ENCODE results near the gene PXMP4. TPM values are rescaled to one million over a fixed set of nuclear protein-coding genes. Genes with fewer than 3 reads are reported as not detected.

Gene PXMP4
- total RNA-seq, 3 donors from 2014 or later: 7.9 to 14.3 (median 9.1) TPM

GRCh38 chr20:33740189-33740588 is 20.1 kb upstream of the PXMP4 start:
- Histone ChIP-seq H3K27me3 (no peaks in the 10 kb centered on the region), H3K36me3 (no peaks in the 10 kb centered on the region), H3K9me3 (peaks cover 18 to 19% of the 10 kb centered on the region in 2 donors), H3K4me1 (no peaks in the 10 kb centered on the region), H3K4me3 (no peak overlapping the region), H3K27ac (no peak overlapping the region)
- intact Hi-C loops (cut with DNase I; ENCODE audit: low total_unique reads): no loop called here
- no peak for DNase-seq (ENCODE audit: low spot score in 2 of 2)
- no peak for TF ChIP-seq POLR2A (IDR thresholded peaks at IDR 0.05)
- no peak for TF ChIP-seq CTCF (IDR thresholded peaks at IDR 0.05)
- no peak for TF ChIP-seq POLR2AphosphoS5 (IDR thresholded peaks at IDR 0.05)

GRCh38 chr20:33739493-33739892 is 19.4 kb upstream of the PXMP4 start:
- intact Hi-C loops (cut with DNase I; ENCODE audit: low total_unique reads): no loop called here

GRCh38 chr20:33736962-33737361 is 16.9 kb upstream of the PXMP4 start:
- Histone ChIP-seq H3K36me3 (no peaks in the 10 kb centered on the region), H3K27ac (no peak overlapping the region), H3K4me1 (peaks cover 0 to 11% of the 10 kb centered on the region in 2 donors), H3K9me3 (peaks cover 18 to 19% of the 10 kb centered on the region in 2 donors), H3K27me3 (no peaks in the 10 kb centered on the region), H3K4me3 (no peak overlapping the region)
- TF ChIP-seq POLR2AphosphoS5 (IDR thresholded peaks at IDR 0.05) (no peak), POLR2A (IDR thresholded peaks at IDR 0.05) (no peak), CTCF (IDR thresholded peaks at IDR 0.05) (no peak)
- intact Hi-C loops (cut with DNase I; ENCODE audit: low total_unique reads): no loop called here
- no peak for DNase-seq (ENCODE audit: low spot score in 2 of 2)

More at GRCh38 chr20:33739493-33739892, 19.4 kb upstream of the PXMP4 start:
- no peak overlapping the region for H3K4me3 ChIP-seq
- no peaks in the 10 kb centered on the region for H3K36me3 ChIP-seq
- no peaks in the 10 kb centered on the region for H3K27me3 ChIP-seq
- H3K27ac ChIP-seq: no peak overlapping the region
- TF ChIP-seq POLR2A (IDR thresholded peaks at IDR 0.05): no peak
- TF ChIP-seq POLR2AphosphoS5 (IDR thresholded peaks at IDR 0.05): no peak
- TF ChIP-seq CTCF (IDR thresholded peaks at IDR 0.05): no peak
- no peak for DNase-seq (ENCODE audit: low spot score in 2 of 2)
- H3K9me3 ChIP-seq: peaks cover 18 to 19% of the 10 kb centered on the region in 2 donors
- no peaks in the 10 kb centered on the region for H3K4me1 ChIP-seq

- DNase-seq (ENCODE audit: low spot score in 2 of 2): peak in 1 of 2 donors; percentile 48
- H3K36me3 ChIP-seq: no peaks in the 10 kb centered on the region
- peaks cover 0 to 11% of the 10 kb centered on the region in 2 donors for H3K4me1 ChIP-seq
- peaks cover 18 to 19% of the 10 kb centered on the region in 2 donors for H3K9me3 ChIP-seq
- intact Hi-C loops (cut with DNase I; ENCODE audit: low total_unique reads): loop anchor here (2.0 kb wide), 1 partner anchor 59 kb away; the partner anchor contains the start of gene NECAB3
- TF ChIP-seq POLR2AphosphoS5 (IDR thresholded peaks at IDR 0.05): no peak
- no peak for TF ChIP-seq POLR2A (IDR thresholded peaks at IDR 0.05)
- TF ChIP-seq CTCF (IDR thresholded peaks at IDR 0.05): no peak
- peak overlapping the region; percentile 84 to 94 for H3K27ac ChIP-seq
- H3K4me3 ChIP-seq: peak overlapping the region in 1 of 3 donors; percentile 22
- H3K27me3 ChIP-seq: no peaks in the 10 kb centered on the region
Measured at GRCh38 chr20:33733654-33734576, 13.8 kb upstream of the PXMP4 start.
